KMS-11 (cell line): ENCODE results near the gene FKBP1B.
"Not testable (repeated sequence)": the region's sequence is repeated elsewhere in the genome, so short reads cannot be mapped to it uniquely, and the experiment has no call there.

Experiments
- H2AFZ ChIP-seq: fragments of 200-600 bp; sonication (generic); 2 replicates; pipeline ENCODE4 v1.6.1; 2016; ENCODE audit warnings: antibody characterized with exemption, mixed run types, low read depth
- H3K27ac ChIP-seq: fragments of 200-600 bp; sonication (generic); 2 replicates; pipeline ENCODE4 v1.6.1; 2016; ENCODE audit warnings: mild to moderate bottlenecking, mixed run types
- H3K27me3 ChIP-seq: fragments of 200-600 bp; sonication (generic); 2 replicates; pipeline ENCODE4 v1.6.1; 2017; ENCODE audit warnings: mild to moderate bottlenecking, low read depth, mixed run types, moderate library complexity; ENCODE audit not compliant: insufficient read depth
- H3K36me3 ChIP-seq: fragments of 200-600 bp; sonication (generic); 2 replicates; pipeline ENCODE4 v1.6.1; 2017; ENCODE audit warnings: mild to moderate bottlenecking, mixed run types; ENCODE audit not compliant: insufficient read depth
- H3K4me1 ChIP-seq: fragments of 200-600 bp; sonication (generic); 2 replicates; pipeline ENCODE4 v1.6.1; 2016; ENCODE audit warnings: mild to moderate bottlenecking, low read depth, mixed run types; ENCODE audit not compliant: poor library complexity, severe bottlenecking
- H3K4me2 ChIP-seq: fragments of 200-600 bp; sonication (generic); 2 replicates; pipeline ENCODE4 v1.7.0; 2016; ENCODE audit warnings: mild to moderate bottlenecking, mixed run types
- H3K4me3 ChIP-seq: fragments of 200-600 bp; sonication (generic); IDR thresholded peaks from 2 replicates; pipeline ENCODE4 v1.6.1; 2017; ENCODE audit warnings: low read depth, low read length, mixed read lengths; ENCODE audit not compliant: insufficient read depth
- H3K79me2 ChIP-seq: fragments of 200-600 bp; sonication (generic); 2 replicates; pipeline ENCODE4 v1.6.1; 2016; ENCODE audit warnings: low read depth, mixed run types; ENCODE audit not compliant: insufficient read depth
- H3K9ac ChIP-seq: fragments of 200-600 bp; sonication (generic); 2 replicates; pipeline ENCODE4 v1.6.1; 2016; ENCODE audit warnings: mild to moderate bottlenecking, mixed run types
- H4K20me1 ChIP-seq: fragments of 200-600 bp; sonication (generic); 2 replicates; pipeline ENCODE4 v1.6.1; 2016; ENCODE audit warnings: mild to moderate bottlenecking, mixed run types; ENCODE audit not compliant: insufficient read depth
- CTCF ChIP-seq: fragments of 200-600 bp; sonication (generic); conservative IDR thresholded peaks from 2 replicates; pipeline ENCODE4 v1.6.1; 2017; ENCODE audit warnings: low read depth, mild to moderate bottlenecking, antibody characterized with exemption, low read length, moderate library complexity, mixed read lengths

FKBP1B gene

GRCh38 chr2:24009680-24010476 is 39.7 kb upstream of the FKBP1B start, which contains the start of gene MFSD2B:
Gene MFSD2B (plus strand): TSS chr2:24010085. CDS start chr2:24010097, 12 bp downstream.
- Histone ChIP-seq H2AFZ (no peak within 1 kb of the TSS), H3K79me2 (no peaks in the 10 kb centered on the region), H3K9ac (no peak within 1 kb of the TSS), H4K20me1 (no peaks in the 10 kb centered on the region), H3K4me3 (no peak within 1 kb of the TSS), H3K27ac (no peak within 1 kb of the TSS), H3K4me2 (no peak within 1 kb of the TSS), H3K27me3 (no peaks in the 10 kb centered on the region), H3K36me3 (no peaks in the 10 kb centered on the region), H3K4me1 (no peaks in the 10 kb centered on the region)
- TF ChIP-seq CTCF, result no peak

- Histone ChIP-seq H3K79me2 (no peaks in the 10 kb centered on the region), H3K27me3 (no peaks in the 10 kb centered on the region), H3K4me2 (no peak overlapping the region), H3K9ac (no peak overlapping the region), H3K36me3 (no peaks in the 10 kb centered on the region), H4K20me1 (no peaks in the 10 kb centered on the region), H3K4me1 (no peaks in the 10 kb centered on the region), H2AFZ (no peak overlapping the region), H3K27ac (no peak overlapping the region), H3K4me3 (no peak overlapping the region)
- no peak for TF ChIP-seq CTCF
Observed at GRCh38 chr2:24010477-24011249, 38.9 kb upstream of the FKBP1B start.

GRCh38 chr2:24011250-24012104 is 38.1 kb upstream of the FKBP1B start:
- TF ChIP-seq CTCF, result no peak
- H3K27me3 ChIP-seq, result no peaks in the 10 kb centered on the region
- no peaks in the 10 kb centered on the region for H4K20me1 ChIP-seq
- no peak overlapping the region for H3K4me3 ChIP-seq
- H3K36me3 ChIP-seq, result no peaks in the 10 kb centered on the region
- no peak overlapping the region for H2AFZ ChIP-seq
- H3K9ac ChIP-seq, result no peak overlapping the region
- no peaks in the 10 kb centered on the region for H3K4me1 ChIP-seq
- no peak overlapping the region for H3K4me2 ChIP-seq
- no peaks in the 10 kb centered on the region for H3K79me2 ChIP-seq
- no peak overlapping the region for H3K27ac ChIP-seq

GRCh38 chr2:24012521-24013188 is 36.9 kb upstream of the FKBP1B start:
- Histone ChIP-seq H3K9ac (no peak overlapping the region), H3K4me2 (no peak overlapping the region), H3K27ac (no peak overlapping the region), H4K20me1 (no peaks in the 10 kb centered on the region), H3K36me3 (no peaks in the 10 kb centered on the region), H3K4me3 (no peak overlapping the region), H3K79me2 (no peaks in the 10 kb centered on the region), H2AFZ (no peak overlapping the region), H3K4me1 (no peaks in the 10 kb centered on the region), H3K27me3 (no peaks in the 10 kb centered on the region)
- TF ChIP-seq CTCF, result no peak

DNA sequence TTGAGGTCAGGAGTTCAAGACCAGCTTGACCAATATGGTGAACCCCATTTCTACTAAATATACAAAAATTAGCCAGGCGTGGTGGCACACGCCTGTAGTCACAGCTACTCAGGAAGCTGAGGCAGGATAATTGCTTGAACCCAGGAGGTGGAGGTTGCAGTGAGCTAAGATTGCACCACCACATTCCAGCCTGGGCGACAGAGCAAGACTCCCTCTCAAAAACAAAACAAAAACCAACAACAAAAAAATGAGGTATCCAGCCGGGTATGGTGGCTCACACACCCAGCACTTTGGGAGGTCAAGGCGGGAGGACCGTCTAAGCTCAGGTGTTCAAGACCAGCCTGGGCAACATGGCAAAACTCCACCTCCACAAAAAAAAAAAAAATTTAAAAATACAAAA is 34.6 kb upstream of the FKBP1B start:
- not testable (repeated sequence) for H3K36me3 ChIP-seq, H3K4me2 ChIP-seq, H3K4me3 ChIP-seq, H3K27me3 ChIP-seq, H3K4me1 ChIP-seq, H3K27ac ChIP-seq, H3K9ac ChIP-seq, H4K20me1 ChIP-seq, H2AFZ ChIP-seq, H3K79me2 ChIP-seq
